Stimulated activated CD8-positive, alpha-beta memory T cell treated with anti-CD3 and anti-CD28 coated beads, Interleukin-7, amount 100 ng/mL, for 4 hours (primary cell): ENCODE measurements around the gene ATP1A1.

Source experiments
- DNase-seq, 2 donors: peaks; one replicate each; pipeline ENCODE4 v3.0.0-alpha.2; 2020; ENCODE audit warnings: low read depth in 2 of 2

ATP1A1 gene

DNA sequence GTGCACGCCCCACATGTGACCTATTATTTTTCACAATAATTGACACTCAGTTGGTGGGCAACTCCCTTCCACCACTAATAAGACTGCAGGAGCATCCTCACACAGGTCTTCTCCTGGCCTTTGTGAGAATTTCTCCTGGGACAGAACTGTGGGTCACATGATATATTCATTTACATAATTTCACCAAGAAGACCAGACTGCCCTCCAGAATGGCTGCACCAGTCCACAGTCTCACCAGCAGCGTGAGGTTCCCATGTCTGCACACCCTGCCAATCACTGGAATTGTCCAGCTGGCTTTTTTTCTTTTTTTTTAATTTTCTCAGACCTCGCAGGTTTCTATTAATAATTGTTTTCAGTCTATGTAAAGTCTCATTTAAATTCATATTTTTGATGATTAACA lies 41.3 kb downstream of the ATP1A1 start:
- no peak for DNase-seq

DNA sequence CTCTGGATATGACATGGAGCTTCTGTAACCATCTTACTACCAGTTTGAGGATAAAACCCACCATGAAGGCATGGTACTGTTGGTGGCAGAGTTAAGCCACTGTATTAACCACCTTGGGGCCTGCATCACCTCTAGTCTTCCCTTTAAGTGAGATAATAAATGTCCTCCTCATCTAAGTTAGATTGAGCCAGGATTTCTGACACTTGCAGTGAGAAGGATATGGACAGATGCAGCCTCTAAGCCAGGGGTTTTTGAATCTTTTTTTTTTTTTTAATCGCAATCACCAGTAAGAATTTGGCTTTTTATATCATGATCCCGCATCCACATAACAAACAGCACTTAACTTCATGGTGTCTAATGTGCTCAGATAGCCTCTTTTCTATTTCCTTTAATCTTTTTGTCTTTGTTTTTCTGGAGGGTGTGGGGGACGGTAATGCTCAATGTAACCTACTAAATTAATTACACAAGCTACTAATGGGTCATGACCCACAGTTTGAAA lies 42.2 kb downstream of the ATP1A1 start:
- DNase-seq, result no peak

DNA sequence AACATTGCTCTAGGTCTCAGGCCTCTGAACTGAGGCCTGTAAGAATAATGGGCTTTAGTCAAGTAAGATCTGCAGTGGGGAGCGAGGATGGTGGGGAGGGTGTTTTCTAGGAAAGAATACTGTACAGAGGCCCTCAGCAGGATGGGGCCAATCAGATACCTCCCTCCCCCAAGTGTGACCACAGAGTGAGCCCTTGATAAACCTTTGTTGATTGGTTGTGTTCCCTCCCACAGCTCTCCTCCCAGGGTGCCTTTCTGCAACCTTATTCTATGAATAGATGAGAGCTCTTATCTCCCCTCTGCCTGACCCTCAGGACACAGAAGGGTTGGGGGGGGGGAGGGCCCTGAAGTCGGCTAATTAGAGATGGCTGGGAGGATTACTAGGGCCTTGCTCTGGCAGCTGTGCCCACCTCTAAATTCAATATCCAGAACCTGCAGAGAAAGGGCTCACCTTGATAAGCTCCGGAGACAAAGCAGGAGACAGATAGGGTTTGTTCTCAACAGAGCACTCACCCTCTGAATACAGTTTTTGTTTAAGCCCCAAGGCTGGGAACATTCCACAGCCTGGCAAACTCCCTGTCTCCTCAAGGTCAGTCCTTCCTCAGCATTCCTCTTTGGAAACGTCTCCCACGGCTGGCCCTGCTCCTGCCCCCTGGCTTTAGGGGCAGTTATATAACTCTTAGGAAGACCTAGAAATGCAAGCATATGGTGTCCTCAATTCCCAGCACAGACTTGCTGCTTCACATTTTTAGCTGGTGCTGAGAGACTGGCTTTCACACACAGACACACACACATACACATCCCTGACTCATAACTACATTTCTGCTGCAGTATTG lies 42.9 kb downstream of the ATP1A1 start:
- DNase-seq, result no peak

DNA sequence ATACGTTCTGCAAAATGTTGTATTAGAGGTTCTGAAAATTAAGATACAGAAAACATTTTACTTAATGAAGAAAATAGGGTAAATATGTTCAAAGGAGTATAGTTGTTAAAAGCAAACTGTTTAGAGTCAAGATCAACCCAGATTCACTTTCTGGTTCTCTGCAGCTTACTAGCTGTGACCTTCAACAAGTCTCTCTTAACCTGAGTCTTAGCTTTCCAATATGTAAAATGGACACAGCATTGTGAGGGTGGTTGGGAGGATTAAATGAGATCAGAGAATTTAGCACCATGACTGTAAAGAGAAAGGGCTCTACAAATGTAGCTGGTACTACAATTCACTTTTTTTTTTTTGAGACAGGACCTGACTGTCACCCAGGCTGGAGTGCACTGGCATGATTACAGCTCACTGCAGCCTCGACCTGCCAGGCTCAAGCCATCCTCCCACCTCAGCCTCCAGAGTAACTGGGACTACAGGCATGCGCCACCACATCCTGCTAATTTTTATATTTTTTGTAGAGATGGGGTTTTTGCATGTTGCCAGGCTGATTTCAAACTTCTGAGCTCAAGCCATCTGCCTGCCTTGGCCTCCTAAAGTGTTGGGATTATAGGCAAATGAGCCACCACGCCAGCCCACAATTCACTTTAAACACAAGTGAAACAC lies 43.9 kb downstream of the ATP1A1 start:
- no peak for DNase-seq

DNA sequence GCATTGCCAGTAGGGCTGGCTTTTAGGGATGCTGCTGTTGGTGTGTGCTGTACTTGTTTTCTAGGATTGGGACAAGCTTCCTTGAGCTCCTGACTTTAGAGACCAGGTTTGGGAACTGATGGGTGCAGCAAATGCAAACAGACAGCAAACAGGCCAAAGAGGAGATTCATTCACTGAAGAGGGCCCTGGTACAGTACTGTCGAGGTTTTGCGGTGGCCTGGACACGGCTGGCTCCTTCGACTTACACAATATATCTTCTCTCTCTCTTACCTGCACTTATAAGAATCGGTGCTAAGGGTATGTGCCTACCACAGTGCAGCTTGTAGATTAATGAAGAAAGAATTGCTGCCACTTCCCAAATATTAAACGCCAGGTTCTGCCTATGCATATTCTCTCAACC lies 44.6 kb downstream of the ATP1A1 start:
- DNase-seq, result no peak

DNA sequence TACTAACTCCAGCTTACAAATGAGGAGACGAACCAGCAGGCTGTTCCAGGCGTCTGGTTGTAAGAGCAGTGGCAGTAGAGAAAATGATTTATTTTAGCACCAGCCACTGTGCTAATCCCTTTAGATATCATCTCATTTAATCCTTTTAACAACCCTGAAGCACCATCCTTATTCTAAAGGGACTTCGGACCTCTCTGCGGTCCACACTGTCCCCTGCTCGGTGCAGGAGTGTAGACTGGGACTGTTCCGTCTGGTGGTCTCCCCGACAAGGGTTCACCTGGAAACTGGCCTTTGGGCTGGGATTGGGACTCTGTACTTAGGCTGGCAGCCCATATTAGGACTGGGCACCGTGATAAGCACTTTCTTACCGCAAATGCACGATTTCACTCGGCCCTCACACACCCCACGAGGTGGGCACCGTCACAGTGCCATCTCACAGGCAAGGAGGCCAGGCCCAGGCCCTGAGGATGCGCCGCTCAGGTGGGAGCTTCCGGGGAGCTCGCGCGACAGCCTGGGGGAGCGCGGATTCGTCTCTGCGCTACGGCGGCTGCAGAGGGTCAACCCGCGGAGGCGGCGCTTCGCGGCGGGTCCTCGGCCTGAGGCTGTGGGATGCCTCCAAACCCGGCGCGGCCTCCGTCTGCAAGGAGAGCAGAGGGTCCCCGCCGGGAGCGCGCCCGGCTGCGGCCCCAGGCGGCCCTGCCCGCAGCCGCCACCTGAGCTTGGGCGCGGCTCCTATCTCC lies 45.2 kb downstream of the ATP1A1 start:
- DNase-seq, result peak; percentile 67 to 85

DNA sequence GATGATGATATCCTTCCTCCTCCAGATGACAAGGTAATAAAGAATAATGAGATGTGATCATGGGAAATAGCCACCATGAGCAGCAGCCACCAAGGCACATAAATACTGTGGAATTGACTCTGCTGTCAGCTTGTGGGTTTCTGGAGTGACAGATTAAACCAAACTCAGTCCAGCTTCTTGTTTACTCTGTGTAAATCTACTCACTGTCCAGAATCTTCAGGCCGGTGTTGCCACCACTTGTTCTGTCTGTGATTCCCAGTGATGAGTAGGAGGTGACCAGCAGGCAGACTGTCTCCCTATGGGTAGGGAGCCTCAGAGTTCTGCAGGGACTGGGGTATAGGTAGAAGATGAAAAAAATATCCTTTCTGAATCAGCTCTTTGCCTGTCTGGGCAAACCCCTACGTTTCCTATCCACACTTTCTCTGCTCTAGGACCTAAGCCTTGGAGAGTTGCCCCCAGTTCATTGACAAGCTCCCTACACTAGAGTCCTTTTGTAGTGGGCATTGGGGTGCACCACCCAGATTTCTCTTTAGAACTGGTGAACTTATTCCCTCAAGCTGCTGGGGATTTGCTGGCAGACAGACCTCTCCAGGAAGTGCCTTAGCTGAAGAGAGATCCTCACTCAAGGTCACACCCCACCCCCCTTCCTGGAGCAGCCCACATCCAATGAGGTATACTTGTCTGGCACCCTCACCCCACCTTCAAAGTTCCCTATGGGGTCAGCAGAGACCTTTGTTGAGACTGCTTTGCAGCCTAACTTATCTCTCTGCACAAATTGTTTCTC lies 47.6 kb downstream of the ATP1A1 start:
- no peak for DNase-seq

DNA sequence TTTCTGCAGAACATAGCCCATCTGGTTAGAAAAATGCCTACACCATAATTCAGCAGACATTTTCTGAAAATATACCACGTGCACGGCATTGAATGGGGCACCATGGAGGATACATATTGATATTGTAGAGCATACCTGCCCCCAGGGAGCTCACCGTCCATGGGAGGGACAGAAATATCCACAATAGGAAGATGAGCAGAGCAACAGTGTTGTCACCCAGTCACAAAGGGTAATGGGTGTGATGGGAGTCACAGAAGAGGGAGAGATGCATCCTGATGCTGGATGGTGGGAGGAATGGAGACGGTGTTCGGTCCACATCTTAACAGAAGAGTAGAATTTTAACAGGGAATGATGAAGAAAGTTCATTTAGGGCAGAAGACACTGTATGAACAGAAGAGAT lies 51.4 kb downstream of the ATP1A1 start:
- no peak for DNase-seq

DNA sequence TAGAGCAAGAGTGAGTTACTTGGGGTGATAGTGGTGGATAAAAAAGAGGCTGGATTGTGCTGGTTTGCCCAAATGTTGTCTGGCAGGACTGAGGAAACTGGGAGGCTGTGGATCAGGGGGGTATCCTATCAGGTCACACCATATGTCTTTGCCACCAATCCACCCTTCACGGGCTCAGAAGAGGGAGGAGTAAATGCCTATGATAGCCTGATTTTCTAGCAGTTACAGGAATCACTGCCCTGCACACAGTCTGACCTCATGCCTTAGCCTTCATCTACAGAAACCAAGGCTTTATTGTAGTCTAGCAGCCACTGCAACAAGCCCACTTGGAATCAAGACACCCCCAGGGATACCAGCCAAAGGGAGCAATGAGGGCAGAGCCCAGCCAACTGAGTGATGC lies 51.8 kb downstream of the ATP1A1 start:
- no peak for DNase-seq

DNA sequence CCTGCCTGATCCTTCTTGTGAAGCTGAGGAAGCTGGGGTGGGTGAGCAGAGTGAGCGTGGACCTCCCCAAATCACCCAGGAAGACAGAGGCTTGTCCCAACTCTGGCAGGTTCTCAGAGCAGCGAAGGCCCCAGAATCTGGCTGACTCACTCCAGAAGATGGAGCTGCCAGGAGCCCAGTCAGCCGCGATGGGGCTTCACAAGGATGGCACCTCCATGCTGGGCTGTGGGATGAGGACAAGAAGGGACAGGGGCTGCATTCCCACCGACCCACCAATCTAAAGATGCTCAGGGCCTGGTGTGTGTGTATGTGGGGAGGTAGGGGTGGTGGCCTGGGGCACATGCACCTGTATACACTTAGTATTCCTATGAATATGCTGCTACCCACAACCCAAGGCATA lies 52.9 kb downstream of the ATP1A1 start:
- DNase-seq, result no peak

DNA sequence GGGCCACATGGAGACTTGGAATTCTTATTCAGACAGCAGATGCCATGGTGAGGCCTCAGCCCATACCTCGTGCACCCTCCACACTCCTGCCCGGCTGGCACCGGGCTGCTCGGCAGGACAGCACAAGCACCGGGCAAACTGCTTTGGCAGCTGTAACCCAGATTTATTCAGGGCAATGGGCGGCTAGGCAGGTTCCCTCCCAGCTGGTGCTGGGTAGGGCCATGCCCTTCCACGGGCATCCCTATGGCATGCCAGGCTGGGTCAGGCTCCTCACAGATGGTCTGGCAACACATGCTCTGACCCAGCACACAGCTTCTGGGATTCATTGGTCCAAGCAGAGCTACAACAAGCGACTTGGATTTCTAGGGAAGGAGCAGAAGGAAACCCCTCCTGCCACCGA lies 53.4 kb downstream of the ATP1A1 start:
- no peak for DNase-seq

DNA sequence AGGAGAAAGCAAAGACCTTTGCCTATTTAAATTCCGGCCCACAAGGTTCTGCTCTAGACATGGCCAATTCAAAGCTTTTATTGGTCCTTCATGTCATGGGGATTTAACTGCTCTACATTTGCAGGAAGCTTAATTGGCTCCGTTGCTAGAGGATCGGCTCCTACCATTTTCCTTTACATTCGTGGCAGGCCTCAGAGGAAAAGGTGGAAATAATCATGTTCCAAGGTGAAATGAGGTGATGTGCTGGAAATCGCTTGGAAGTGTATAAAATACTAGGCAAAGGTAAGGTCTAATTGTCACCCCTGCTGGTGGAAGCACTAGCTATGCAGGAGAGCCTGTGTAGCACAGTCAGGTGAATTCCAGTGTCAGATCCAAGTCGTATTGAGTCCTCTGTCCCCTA lies 55.5 kb downstream of the ATP1A1 start:
- DNase-seq, result no peak

DNA sequence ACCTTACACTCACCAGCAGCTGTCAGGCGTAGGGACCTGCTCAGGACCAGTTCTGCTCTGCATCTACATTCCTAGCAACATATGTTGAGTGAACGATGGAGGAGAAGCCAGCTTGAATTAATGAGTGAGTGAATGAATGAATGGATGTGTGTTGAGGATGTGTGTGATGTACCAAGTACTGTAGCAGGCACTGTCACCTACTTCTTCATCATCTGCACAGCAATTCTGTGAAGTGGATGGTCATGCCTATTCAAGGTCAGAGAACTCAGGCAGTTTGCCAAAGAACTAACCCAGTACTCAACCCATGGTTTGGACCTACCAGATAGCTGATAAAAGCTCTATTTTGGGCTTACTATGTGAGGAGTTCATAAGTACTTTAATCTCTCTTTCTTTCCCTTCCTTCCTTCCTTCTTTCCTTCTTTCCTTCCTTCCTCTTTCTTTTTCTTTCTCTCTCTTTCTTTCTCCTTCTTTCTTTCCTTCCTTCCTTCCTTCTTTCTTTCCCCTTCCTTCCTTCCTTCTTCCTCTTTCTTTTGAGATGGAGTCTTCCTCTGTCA lies 56.9 kb downstream of the ATP1A1 start:
- DNase-seq, result no peak

DNA sequence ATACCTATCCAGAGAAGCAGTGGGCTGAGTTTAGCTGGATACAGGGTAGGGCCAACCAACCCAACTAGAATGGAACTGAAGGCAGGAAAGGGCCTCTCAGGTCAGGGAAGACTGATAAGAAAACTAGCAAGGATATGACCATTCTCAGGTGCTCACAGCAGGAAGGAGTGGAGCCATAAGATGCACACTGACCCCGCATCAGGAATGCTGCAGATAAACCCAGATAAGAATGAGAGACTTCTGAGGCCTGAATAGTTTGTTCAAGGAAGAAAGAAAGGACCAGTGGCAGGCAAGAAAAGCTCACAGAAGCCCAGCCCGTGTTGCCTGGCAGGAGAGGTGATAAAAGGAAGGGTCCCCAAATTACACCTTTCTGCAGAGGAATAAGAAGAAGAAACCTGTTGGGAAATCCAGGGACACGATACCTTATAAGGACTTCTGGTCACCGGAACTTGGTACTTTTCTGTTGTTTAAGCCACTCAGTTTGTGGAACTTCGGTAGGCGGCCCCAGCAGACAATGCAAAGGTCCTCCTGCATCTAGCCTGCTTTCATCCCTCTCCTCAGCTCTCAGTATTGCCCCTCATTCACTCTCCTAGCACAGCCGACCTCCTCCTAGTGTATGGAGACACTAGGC lies 58.9 kb downstream of the ATP1A1 start:
- no peak for DNase-seq

DNA sequence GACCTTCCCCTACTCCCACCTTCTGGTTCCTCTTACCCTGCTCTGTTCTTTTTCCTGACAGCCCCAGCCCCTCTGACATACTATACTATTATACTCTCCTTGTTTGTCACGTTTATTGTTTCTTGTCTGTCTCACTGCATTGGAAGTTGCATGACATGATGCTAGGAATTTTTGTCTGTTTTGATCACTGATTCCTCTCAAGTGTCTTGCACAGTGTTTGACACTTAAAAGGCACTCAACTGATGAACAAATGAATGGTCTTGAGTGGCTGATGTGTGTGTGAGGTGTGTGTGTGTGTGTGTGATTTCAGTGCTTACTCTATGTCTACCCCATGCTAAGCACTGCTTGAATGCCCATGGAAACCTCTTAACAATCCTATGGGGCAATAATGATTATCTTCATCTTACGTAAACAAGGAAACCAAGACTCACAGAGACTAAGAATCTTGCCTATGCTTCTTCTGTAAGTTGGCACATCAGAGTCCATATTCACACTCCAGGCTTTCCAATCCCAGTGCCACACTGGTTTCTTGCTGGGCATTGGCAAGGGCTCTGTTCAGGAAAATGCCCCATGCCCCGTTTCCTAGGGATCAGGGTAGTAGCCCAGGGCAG lies 59.7 kb downstream of the ATP1A1 start:
- DNase-seq, result no peak

DNA sequence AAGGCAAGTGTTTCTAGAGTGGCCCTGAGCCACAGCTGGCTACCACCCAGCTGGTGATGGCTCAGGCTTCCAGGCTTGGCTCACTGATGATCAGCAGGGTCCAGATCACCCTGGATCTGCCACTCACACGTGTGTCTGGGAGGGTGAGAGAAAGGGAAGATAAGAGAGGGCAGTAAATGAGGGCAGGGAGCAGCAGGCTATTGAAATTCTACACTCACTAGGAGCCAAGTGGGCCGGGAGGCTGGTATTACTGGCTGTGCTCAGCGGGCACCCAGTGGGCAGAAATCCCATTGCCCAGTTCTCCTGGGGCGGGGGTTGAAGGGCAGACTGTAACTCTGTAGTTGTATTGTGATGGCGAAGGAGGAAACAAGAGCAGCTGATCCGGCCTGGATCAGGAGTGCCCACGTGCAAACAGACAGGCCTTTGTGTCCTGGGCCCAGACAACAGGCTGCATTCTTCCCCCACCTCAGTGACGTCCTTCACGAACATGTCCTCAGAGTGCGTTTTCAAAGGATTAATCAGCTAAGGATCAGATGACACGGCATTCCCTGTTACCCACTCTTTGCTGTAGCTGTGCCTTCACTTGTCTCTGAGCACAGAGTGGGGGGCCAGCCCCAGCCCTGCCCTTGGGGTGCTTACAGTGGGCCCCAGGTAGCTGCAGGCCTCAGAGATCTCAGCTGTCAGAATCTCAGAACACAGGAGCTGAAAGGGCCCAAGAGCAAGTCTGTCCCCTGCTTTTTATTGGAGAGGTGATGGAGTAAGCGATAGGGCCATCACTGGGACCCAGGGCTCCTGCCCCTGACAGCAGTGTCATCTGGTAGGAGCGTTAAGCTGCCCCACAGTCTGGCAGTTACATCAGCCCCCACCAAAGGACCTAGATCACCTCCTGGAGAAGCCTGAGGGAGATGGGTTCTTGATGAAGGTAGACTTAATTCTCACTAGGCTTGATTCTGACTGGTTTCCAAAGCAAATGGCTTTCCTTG lies 60.5 kb downstream of the ATP1A1 start:
- no peak for DNase-seq

DNA sequence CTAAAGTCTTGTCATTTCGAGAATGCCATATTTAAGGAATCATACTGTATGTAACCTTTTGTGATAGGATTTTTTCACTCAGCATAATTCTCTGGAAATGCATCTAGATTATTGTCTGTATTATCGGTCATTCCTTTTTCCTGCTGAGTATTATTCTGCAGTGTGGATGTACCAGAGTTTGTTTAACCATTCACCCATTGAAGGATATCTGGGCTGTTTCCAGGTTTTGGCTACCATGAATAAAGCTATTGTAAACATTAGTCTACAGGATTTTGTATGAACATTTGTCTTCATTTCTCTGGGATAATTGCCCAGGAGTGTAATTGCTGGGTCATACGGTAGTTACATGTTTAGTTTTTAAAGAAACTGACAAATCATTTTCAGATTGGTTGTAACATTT lies 61.8 kb downstream of the ATP1A1 start:
- DNase-seq, result no peak

DNA sequence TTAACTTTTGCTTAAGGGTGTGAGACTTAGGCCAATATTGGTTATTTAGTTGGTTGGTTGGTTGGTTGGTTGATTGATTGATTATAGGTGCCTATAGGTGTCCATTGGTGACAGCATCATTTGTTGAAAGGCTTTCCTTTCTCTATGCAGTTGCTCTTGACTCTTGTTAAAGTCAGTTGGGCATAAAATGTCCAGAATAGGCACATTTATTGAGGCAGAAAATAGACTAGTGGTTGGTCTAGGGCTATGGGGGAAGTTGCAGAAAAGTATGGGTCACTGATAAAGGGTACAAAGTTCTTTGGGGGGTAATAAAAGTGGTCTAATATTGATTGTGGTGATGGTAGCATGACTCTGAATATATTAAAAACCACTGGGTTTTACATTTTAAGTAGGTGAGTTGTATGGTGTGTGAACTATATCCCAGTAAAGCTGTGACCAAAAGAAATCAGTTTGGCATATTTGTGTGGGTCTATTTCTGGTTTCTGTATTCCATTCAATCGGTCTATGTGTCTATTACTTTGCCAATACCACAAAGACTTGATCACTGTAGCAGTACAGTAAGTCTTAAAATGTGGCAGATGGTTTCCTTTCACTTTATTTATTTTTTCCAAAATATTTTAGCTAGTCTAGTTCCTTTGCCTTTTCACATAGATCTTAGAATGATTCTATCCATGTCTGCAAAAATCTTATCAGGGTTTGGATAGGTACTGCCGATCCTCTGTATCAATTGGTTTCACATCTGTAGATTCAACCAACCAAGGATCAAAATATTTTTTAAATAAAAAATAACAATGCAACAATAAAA lies 63.0 kb downstream of the ATP1A1 start:
- no peak for DNase-seq

DNA sequence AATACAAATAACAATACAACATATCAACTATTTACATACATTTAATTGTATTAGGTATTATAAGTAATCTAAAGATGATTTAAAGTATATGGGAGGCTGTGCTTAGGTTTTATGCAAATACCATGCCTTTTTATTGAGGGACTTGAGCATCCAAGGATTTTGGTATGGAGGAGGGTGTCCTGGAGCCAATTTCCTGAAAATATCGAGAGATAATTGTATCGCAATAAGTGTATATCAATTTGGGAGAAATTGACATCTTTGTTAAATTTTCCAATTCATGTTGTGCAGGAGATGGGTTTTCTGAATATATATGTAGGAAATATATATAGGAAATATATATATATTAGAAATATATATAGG lies 63.5 kb downstream of the ATP1A1 start:
- no peak for DNase-seq
